ENCODE measurements around the gene COL6A1.

COL6A1 gene

GRCh38 chr21:46029186-46029924, 47.8 kb downstream of the COL6A1 start:
- peak; percentile 29 for DNase-seq (ENCODE audit: low read depth)
- no peak overlapping the region for H3K4me3 ChIP-seq (ENCODE audit: control insufficient read depth, low read depth, low read length)
- TF ChIP-seq CTCF (conservative IDR thresholded peaks at IDR 0.05; ENCODE audit: control insufficient read depth, insufficient read depth, low read depth, low read length): no peak

GRCh38 chr21:46031484-46031883, 49.9 kb downstream of the COL6A1 start:
- no peak for DNase-seq (ENCODE audit: low read depth)

GRCh38 chr21:46032100-46032499, 50.5 kb downstream of the COL6A1 start:
- H3K4me3 ChIP-seq (ENCODE audit: control insufficient read depth, low read depth, low read length): no peak overlapping the region
- DNase-seq (ENCODE audit: low read depth): no peak
- TF ChIP-seq CTCF (conservative IDR thresholded peaks at IDR 0.05; ENCODE audit: control insufficient read depth, insufficient read depth, low read depth, low read length): no peak

More at GRCh38 chr21:46031484-46031883, 49.9 kb downstream of the COL6A1 start:
- no peak overlapping the region for H3K4me3 ChIP-seq (ENCODE audit: control insufficient read depth, low read depth, low read length)
- no peak for TF ChIP-seq CTCF (conservative IDR thresholded peaks at IDR 0.05; ENCODE audit: control insufficient read depth, insufficient read depth, low read depth, low read length)

GRCh38 chr21:46033410-46034400, 52.1 kb downstream of the COL6A1 start:
- H3K4me3 ChIP-seq (ENCODE audit: control insufficient read depth, low read depth, low read length): no peak overlapping the region
- TF ChIP-seq CTCF (conservative IDR thresholded peaks at IDR 0.05; ENCODE audit: control insufficient read depth, insufficient read depth, low read depth, low read length): no peak
- DNase-seq (ENCODE audit: low read depth): no peak

GRCh38 chr21:46035809-46036695, 54.5 kb downstream of the COL6A1 start:
- no peak overlapping the region for H3K4me3 ChIP-seq (ENCODE audit: control insufficient read depth, low read depth, low read length)
- no peak for TF ChIP-seq CTCF (conservative IDR thresholded peaks at IDR 0.05; ENCODE audit: control insufficient read depth, insufficient read depth, low read depth, low read length)
- peak; percentile 94 for DNase-seq (ENCODE audit: low read depth)

Measured in fibroblast of mammary gland (primary cell).